ENCODE results near the gene CCDC71L.
A peak's percentile ranks its signal among the peaks of the same experiment; 100 is the strongest.

Gene CCDC71L

GRCh38 chr7:106652909-106653308, 8.0 kb downstream of the CCDC71L start:
- Mint-ChIP-seq H3K4me1 (peaks cover 4% of the 10 kb centered on the region), H3K27ac (no peak overlapping the region), H3K36me3 (ENCODE audit: low read depth) (no peaks in the 10 kb centered on the region), H3K4me3 (no peak overlapping the region), H3K9me3 (peaks cover 4% of the 10 kb centered on the region), H3K27me3 (ENCODE audit: low read depth, poor library complexity) (peaks cover 3% of the 10 kb centered on the region)
- TF ChIP-seq CTCF (IDR thresholded peaks at IDR 0.05), result no peak
- DNase-seq, result no peak

GRCh38 chr7:106652092-106652491, 8.9 kb downstream of the CCDC71L start:
- Mint-ChIP-seq H3K27me3 (ENCODE audit: low read depth, poor library complexity) (peaks cover 3% of the 10 kb centered on the region), H3K27ac (peak overlapping the region; percentile 12), H3K9me3 (peaks cover 4% of the 10 kb centered on the region), H3K4me1 (peaks cover 1% of the 10 kb centered on the region), H3K36me3 (ENCODE audit: low read depth) (no peaks in the 10 kb centered on the region), H3K4me3 (no peak overlapping the region)
- TF ChIP-seq CTCF (IDR thresholded peaks at IDR 0.05), result no peak
- no peak for DNase-seq

- Mint-ChIP-seq H3K9me3 (peaks cover 11% of the 10 kb centered on the region), H3K27ac (no peak overlapping the region), H3K4me1 (no peaks in the 10 kb centered on the region), H3K4me3 (no peak overlapping the region), H3K36me3 (ENCODE audit: low read depth) (no peaks in the 10 kb centered on the region), H3K27me3 (ENCODE audit: low read depth, poor library complexity) (peaks cover 3% of the 10 kb centered on the region)
- DNase-seq, result no peak
- no peak for TF ChIP-seq CTCF (IDR thresholded peaks at IDR 0.05)
Measured at GRCh38 chr7:106646256-106646655, 14.7 kb downstream of the CCDC71L start.

- Mint-ChIP-seq H3K9me3 (peaks cover 11% of the 10 kb centered on the region), H3K27me3 (ENCODE audit: low read depth, poor library complexity) (peaks cover 3% of the 10 kb centered on the region), H3K36me3 (ENCODE audit: low read depth) (no peaks in the 10 kb centered on the region), H3K4me1 (no peaks in the 10 kb centered on the region), H3K27ac (no peak overlapping the region), H3K4me3 (no peak overlapping the region)
- no peak for DNase-seq
- TF ChIP-seq CTCF (IDR thresholded peaks at IDR 0.05), result no peak
Measured at GRCh38 chr7:106644999-106645398, 16.0 kb downstream of the CCDC71L start.

- Mint-ChIP-seq H3K4me1 (no peaks in the 10 kb centered on the region), H3K4me3 (no peak overlapping the region), H3K9me3 (peaks cover 7% of the 10 kb centered on the region), H3K36me3 (ENCODE audit: low read depth) (no peaks in the 10 kb centered on the region), H3K27me3 (ENCODE audit: low read depth, poor library complexity) (no peaks in the 10 kb centered on the region), H3K27ac (no peak overlapping the region)
- no peak for TF ChIP-seq CTCF (IDR thresholded peaks at IDR 0.05)
- DNase-seq, result no peak
Measured at GRCh38 chr7:106643216-106644000, 17.6 kb downstream of the CCDC71L start.

GRCh38 chr7:106641416-106641815, 19.5 kb downstream of the CCDC71L start:
- Mint-ChIP-seq H3K4me1 (no peaks in the 10 kb centered on the region), H3K9me3 (peaks cover 7% of the 10 kb centered on the region), H3K36me3 (ENCODE audit: low read depth) (no peaks in the 10 kb centered on the region), H3K27ac (no peak overlapping the region), H3K27me3 (ENCODE audit: low read depth, poor library complexity) (peaks cover 3% of the 10 kb centered on the region), H3K4me3 (no peak overlapping the region)
- no peak for TF ChIP-seq CTCF (IDR thresholded peaks at IDR 0.05)
- DNase-seq, result no peak
